ENCODE data around the gene PSG1.

GRCh38 chr19:42928896-42929295 is 49.4 kb upstream of the PSG1 start:
- TF ChIP-seq CTCF (IDR thresholded peaks at IDR 0.05) = no peak
- no peak for TF ChIP-seq POLR2A (IDR thresholded peaks at IDR 0.05)

Measured in body of pancreas (tissue), 4 donors.